NK-92 (cell line): Measurements from ENCODE around the gene NRG2.

Experiments
- DNase-seq: peaks from one replicate; lab custom pipeline; 2025; ENCODE audit not compliant: unreplicated experiment; lab: John Stamatoyannopoulos, UW

NRG2 gene

GRCh38 chr5:139843991-139844390 lies 199.1 kb downstream of the NRG2 start:
- no peak for DNase-seq

GRCh38 chr5:139842321-139842720 lies 200.8 kb downstream of the NRG2 start:
- no peak for DNase-seq

- DNase-seq: no peak
These were observed 201.6 kb downstream of the NRG2 start for GRCh38 chr5:139841549-139841948.

GRCh38 chr5:139839918-139840317 lies 203.2 kb downstream of the NRG2 start:
- DNase-seq: no peak

GRCh38 chr5:139839232-139839815 lies 203.8 kb downstream of the NRG2 start:
- DNase-seq: no peak

GRCh38 chr5:139838381-139839197 lies 204.5 kb downstream of the NRG2 start:
- DNase-seq: no peak

GRCh38 chr5:139837711-139838380 lies 205.3 kb downstream of the NRG2 start:
- no peak for DNase-seq

- DNase-seq: no peak
These were observed 206.5 kb downstream of the NRG2 start for GRCh38 chr5:139836469-139837208.

GRCh38 chr5:139835656-139836055 lies 207.4 kb downstream of the NRG2 start:
- DNase-seq: no peak

GRCh38 chr5:139833525-139833924 lies 209.6 kb downstream of the NRG2 start:
- DNase-seq: no peak

- no peak for DNase-seq
These were observed 211.5 kb downstream of the NRG2 start for GRCh38 chr5:139831624-139832023.

- DNase-seq: no peak
These were observed 213.6 kb downstream of the NRG2 start for GRCh38 chr5:139829471-139829870.

- DNase-seq: no peak
These were observed 214.7 kb downstream of the NRG2 start for GRCh38 chr5:139828207-139828895.

- no peak for DNase-seq
These were observed 217.4 kb downstream of the NRG2 start for GRCh38 chr5:139825690-139826089.

GRCh38 chr5:139823757-139824355 lies 219.2 kb downstream of the NRG2 start:
- no peak for DNase-seq

- no peak for DNase-seq
These were observed 220.3 kb downstream of the NRG2 start for GRCh38 chr5:139822553-139823425.

GRCh38 chr5:139821806-139822552 lies 221.1 kb downstream of the NRG2 start:
- DNase-seq: no peak

- DNase-seq: no peak
These were observed 222.5 kb downstream of the NRG2 start for GRCh38 chr5:139820606-139821005.

- DNase-seq: no peak
These were observed 223.0 kb downstream of the NRG2 start for GRCh38 chr5:139820130-139820529.
